Stimulated activated CD4-positive, alpha-beta T cell treated with anti-CD3 and anti-CD28 coated beads, Interleukin-4, amount 100 ng/mL, for 1 hour (primary cell): ENCODE measurements around the gene GALNS.

ENCODE experiments used
- DNase-seq: peaks from one replicate; pipeline ENCODE4 v3.0.0-alpha.2; 2020

The GALNS gene

DNA sequence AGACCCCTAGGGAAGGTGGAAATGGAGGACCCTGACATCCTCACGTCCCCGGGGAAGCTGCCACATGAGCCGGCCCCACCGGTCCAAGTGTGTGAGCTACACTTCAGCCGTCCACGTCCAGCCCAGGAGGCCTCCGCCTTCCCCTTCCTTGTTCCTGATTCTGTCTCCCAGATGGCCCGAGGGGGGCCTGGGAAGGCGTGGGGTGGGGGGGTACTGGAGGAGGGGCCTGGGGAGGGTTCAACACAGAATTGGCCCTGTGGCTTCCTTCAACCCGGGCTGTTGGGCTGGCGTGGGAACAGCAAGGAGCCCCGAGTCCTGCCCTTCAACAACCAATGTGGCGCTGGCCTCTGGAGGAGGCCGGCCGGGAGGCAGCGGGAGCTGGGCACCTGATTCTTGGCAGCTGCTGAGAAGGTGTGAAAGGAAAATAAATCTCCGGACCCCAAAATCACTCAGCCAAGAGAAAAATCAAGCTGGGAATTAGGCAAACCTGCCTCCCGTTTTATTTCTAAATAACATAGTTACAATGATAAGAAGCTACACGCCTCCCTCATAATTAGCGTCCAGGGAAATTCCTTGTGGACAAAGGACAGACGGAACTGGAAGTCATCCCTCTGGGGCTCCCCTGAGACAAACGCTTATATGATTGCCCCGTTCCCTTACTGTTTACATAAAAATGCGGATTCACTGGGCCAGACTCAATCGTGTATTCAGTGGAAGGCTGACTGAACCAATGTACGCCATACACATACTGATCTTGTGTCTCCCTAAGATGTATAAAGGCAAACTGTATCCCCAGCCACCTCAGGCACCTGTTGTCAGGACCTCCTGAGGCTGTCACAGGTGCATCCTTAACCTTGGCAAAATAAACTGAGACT, 43.2 kb downstream of the GALNS start:
- DNase-seq, result no peak

DNA sequence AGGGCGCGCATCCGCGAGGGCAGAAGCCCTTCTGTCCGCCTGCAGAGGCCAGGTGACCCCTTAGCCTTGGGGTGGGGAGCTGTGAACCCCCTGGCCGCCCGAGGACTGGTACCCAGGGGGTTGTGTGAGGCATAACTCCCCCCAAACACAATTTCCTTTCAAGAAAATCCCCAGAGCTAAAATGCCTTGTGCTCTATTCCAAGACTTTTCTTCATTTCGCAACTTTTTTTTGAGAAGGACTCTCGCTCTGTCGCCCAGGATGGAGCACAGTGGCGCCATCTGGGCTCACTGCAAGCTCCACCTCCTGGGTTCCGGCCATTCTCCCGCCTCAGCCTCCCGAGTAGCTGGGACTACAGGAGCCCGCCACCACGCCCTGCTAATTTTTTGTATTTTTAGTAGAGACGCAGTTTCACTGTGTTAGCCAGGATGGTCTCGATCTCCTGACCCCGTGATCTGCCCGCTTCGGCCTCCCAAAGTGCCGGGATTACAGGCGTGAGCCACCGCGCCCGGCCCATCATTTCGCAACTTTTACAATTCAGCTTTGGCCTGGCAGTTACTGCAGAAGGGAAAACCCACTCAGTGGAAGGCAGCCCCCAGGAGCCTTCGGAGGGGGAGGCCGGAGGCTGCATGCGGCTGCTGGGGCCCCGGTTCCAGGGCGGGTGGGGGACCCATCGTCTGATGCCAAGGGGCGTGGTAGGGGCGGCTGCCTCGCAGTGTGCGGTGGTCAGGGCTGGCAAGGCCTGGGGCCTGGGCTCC, 44.1 kb downstream of the GALNS start:
- no peak for DNase-seq

DNA sequence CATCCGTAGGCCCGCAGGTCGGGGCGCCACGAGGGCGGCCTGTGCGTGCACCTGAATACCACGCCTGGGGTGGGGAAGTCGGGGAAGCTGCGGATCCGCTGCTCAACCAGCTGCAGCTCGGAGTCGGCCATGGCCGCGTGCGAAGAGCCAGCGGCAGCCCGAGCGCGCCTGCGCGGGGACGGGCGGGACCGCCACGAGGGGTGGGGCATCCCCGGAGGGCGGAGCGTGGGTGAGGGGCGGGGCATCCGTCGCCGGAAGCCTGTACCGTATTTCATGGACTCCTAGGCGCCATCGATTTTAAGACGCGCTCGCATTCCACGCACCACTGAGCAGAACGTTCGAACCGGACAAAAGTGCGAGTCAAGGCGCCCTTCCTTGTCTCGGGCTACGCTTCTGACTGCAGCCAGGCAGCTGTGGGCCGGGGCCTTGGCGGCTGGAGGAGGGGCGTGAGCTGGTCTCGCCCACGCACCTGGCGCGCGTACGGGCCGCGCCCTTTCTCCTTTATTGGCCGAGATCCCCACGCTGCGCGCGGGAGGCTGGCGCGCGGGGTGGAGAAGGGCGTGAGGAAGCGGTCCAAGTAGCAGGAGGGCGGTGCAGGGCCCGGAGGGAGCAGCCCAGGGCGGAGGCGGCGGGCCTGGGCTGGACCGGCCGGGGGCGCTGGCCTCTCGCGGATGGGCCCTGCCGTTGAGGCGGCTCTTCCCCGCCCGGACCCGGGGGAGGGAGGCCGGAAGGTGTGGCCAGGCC, 44.8 kb downstream of the GALNS start, which contains the start of gene APRT:
APRT (minus strand) TSS at position 160 of the 744 bp plus-strand sequence; CDS start at position 131, 29 bp downstream.
- peak; percentile 98 for DNase-seq

- peak; percentile 72 for DNase-seq
Measured at GRCh38 chr16:88810912-88811768, 45.6 kb downstream of the GALNS start.

- DNase-seq, result peak; percentile 46
Measured at GRCh38 chr16:88810166-88810911, 46.4 kb downstream of the GALNS start.

DNA sequence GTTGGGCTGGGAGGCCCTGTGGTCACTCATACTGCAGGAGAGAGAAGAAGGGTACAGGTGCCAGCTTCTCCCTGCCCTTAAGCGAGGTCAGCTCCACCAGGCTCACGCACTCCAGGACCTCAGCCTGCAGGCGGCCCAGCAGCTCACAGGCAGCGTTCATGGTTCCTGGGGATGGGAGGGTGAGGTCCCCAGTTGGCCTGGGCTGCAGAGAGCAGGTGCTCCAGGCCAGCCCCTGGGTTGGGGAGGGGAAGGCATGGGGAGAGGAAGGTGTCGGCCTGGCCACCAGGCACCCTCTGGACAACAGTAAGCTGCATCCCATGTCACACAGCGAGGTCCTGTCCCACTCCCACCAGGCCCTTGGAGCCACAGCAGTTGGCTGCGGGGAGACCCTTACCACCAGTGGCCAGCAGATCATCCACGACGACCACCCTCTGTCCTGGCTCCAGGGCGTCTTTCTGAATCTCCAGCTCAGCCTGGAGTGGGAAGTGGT, 47.0 kb downstream of the GALNS start:
- no peak for DNase-seq

DNA sequence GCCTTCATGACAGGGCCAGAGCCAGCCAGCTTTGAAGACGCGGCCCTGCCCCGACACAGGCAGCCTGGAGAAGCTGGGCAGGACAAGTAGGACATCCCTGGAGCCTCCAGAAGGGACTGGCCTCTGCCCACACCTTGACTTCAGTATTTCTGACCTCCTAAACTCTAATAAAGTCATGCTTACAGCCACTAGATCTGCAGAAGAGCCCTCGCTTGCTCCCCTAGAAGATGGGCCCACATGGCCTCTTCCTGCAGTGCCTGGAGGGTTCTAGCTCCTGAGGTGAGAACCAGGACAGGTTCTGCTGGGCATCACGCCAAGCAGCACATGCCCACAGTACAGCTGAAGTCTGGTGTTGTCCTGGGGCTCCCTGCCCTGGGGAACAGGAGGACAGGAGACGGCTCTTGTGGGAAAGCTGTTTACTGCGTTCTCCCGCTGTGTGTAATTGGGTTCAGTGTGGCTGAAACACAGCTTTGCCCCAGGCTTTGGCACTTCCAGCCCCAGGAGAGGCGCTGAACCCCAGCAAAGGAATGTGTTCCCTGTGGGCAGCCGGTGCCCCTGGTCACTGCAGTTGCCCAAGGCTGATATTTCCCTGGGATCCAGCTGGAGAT, 47.6 kb downstream of the GALNS start:
- no peak for DNase-seq

- no peak for DNase-seq
Measured at GRCh38 chr16:88807626-88808453, 48.9 kb downstream of the GALNS start.

- DNase-seq, result peak; percentile 22
Measured at GRCh38 chr16:88807142-88807625, 49.6 kb downstream of the GALNS start.

- DNase-seq, result no peak
Measured at GRCh38 chr16:88806491-88807111, 50.1 kb downstream of the GALNS start.

DNA sequence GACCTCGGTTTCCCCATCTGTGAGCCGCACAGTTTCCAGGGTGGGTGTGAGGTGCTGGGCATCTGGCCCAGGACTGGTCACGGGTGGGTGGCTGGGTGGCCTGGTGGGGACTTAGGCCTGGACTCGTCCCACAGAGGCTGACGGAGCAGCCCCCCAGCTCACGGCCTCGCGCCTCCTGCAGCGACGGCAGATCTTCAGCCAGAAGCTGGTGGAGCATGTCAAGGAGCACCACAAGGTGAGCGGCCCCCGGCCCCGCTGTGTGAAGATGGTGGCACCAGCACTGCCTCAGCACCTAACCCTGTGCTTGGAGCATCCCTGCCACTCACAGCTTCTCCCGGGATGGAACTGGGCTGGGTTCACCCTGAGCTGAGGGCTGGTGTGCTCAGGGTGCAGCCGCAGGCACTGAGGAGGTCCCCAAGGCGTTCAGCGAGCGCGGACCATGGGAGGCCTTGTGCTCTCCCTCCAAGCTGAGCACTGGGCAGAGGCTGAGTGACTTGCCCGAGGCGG, 50.8 kb downstream of the GALNS start:
- DNase-seq, result no peak

GRCh38 chr16:88805340-88805715, 51.4 kb downstream of the GALNS start:
- no peak for DNase-seq

DNA sequence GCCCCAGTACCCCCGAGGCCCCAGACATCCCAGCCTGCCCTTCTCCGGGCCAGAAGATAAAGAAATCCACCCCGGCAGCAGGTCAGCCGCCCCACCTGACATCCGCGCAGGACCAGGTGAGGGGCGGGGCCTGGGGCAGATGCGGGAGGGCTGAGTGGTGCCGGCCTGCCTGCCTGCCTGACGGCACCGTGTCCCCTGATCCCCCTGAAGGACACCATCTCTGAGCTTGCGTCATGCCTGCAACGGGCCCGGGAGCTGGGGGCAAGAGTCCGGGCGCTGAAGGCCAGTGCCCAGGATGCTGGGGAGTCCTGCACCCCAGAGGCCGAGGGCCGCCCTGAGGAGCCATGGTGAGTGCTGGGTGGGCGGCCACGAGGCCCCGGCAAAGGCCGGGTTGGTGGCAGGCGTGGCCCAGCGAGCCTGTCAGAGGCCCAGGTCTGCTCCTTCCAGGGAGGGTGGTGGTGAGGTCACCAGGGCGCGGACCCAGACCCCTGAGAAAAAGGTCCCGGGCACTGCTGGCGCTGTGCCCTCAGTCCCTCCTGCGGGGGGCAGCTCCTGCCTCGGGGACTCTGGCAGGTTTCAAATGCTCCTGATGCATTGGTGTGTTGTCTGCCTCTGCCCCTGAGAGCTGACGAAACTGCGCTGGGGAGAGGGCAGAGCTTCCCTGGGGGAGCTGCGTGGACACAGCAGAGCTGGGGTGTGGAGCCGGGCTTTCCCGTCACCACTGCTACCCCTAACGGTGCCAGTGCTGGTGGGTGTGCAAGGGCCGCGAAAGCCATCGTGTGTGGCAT, 52.0 kb downstream of the GALNS start:
- peak; percentile 38 for DNase-seq

DNA sequence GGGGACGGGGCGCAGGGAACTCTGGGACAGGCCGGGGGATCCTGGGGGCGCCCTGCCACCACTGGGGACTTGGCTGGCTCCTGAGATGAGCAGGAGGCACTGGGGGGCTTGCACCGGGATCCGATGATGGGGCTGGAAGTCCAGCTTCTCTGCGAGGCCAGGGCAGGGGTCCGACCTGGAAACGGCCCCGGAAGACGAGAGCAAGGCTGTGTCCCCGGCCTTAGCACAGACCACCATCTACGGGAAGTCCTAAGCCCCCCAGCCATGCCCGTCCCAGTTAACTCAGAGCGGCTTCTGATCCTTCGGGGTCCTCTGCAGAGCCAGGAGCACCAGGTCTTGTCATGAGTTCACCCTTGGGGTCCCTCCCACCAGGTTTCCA, 52.6 kb downstream of the GALNS start:
- no peak for DNase-seq

GRCh38 chr16:88803264-88803987, 53.3 kb downstream of the GALNS start, which contains the start of gene CDT1:
Gene CDT1 (plus strand): TSS chr16:88803789. CDS start chr16:88803832, 43 bp downstream.
- DNase-seq, result peak; percentile 85

DNA sequence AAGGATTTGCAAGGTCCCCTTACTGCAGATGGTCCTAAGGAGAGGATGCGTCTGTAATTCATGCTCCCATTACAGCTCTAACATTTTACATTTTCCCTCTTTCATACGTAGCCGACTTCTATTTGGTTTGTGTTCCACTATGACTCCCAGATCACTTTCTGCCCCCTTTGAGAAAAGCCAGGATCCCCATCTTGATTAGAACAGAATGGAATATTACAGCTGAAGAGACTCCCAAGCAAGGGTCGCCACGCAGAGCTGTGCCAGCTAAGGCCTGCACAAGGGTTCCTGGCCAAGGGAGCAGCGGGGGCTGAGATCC, 56.5 kb downstream of the GALNS start:
- DNase-seq, result no peak

DNA sequence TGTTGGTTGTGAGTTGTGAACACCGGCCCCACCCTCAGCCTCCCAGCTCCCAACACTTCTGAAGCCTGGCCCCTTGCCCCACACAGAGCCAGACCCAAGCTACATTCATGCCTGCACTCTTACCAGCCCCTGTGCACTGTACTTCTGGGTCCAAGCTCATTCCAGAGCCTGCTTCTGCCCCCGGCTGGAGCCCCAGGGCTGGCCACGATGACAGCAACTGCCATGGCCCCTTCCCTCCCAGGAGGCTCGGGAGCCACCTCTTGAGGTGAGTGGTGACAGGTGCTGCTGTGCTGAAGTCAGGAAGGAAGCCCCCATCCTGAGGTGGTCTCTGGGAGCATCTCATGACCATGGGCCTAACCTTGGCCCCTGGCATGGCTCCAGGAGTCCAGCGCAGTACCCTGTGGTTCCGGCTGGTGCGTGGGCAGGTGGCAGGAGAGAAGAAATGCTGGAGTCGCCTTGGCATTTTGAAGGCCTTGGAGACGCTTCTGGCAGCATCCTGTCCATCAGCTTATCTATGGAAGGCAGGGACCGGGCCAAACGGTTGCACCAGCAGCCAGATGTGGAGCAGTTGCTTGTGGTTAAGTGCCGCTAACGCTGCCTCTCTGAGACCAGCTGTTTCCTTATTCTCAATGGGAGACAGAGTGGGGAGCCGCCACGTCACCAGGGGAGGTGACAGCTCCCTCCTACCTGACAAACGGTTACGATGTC, 57.0 kb downstream of the GALNS start:
- DNase-seq, result peak; percentile 29
